PC-9 (cell line): ENCODE data around the gene SH3TC1.

Experiments
- EZH2 ChIP-seq: fragments of 200-600 bp; sonication (generic); IDR thresholded peaks from 2 replicates; pipeline ENCODE4 v1.8.0; 2017; ENCODE audit warnings: antibody characterized with exemption, low read depth
- TF ChIP-seq, protein P1 (sequence below): fragments of 200-600 bp; sonication (generic); conservative IDR thresholded peaks from 2 replicates; pipeline ENCODE4 v1.6.1; 2017; ENCODE audit warnings: mixed run types, antibody characterized with exemption, mild to moderate bottlenecking, moderate library complexity

GRCh38 chr4:8210616-8211015, 11.5 kb downstream of the SH3TC1 start:
- TF ChIP-seq, protein P1, sequence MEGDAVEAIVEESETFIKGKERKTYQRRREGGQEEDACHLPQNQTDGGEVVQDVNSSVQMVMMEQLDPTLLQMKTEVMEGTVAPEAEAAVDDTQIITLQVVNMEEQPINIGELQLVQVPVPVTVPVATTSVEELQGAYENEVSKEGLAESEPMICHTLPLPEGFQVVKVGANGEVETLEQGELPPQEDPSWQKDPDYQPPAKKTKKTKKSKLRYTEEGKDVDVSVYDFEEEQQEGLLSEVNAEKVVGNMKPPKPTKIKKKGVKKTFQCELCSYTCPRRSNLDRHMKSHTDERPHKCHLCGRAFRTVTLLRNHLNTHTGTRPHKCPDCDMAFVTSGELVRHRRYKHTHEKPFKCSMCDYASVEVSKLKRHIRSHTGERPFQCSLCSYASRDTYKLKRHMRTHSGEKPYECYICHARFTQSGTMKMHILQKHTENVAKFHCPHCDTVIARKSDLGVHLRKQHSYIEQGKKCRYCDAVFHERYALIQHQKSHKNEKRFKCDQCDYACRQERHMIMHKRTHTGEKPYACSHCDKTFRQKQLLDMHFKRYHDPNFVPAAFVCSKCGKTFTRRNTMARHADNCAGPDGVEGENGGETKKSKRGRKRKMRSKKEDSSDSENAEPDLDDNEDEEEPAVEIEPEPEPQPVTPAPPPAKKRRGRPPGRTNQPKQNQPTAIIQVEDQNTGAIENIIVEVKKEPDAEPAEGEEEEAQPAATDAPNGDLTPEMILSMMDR, result no peak
- no peak for TF ChIP-seq EZH2
